Fibroblast of peridontal ligament (primary cell): Measurements from ENCODE around the gene CHRNA5.
"Not testable (repeated sequence)": the region's sequence is repeated elsewhere in the genome, so short reads cannot be mapped to it uniquely, and the experiment has no call there.

ENCODE experiments used
- DNase-seq: peaks from one replicate; pipeline ENCODE4 v3.0.0-alpha.2; 2010; ENCODE audit errors: extremely low read depth

Gene CHRNA5

GRCh38 chr15:78565951-78566774, 843 bp downstream of the CHRNA5 start:
- peak; percentile 22 for DNase-seq

DNA sequence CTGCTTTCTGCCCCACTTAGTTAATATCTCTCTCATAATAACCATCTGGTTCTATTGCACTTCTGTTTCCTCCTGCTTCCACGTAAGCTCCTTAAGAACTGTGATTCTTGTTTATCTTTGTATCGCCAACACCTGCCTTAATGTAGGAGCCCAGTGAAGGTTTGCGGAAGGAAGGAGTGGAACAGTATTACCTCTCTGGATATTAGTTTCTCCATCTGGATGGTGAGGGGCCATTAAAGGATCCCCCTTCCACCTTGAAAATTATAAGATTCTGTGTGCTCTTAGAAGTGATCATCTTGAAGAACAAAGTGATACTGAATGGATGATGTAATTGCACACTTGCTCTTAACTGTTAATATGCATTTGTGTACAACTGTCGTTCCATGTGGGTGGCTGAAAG, 2.2 kb downstream of the CHRNA5 start:
- DNase-seq, result no peak

- DNase-seq, result no peak
These were observed 5.4 kb downstream of the CHRNA5 start for GRCh38 chr15:78570710-78571109.

- no peak for DNase-seq
These were observed 6.1 kb downstream of the CHRNA5 start for GRCh38 chr15:78571382-78571781.

DNA sequence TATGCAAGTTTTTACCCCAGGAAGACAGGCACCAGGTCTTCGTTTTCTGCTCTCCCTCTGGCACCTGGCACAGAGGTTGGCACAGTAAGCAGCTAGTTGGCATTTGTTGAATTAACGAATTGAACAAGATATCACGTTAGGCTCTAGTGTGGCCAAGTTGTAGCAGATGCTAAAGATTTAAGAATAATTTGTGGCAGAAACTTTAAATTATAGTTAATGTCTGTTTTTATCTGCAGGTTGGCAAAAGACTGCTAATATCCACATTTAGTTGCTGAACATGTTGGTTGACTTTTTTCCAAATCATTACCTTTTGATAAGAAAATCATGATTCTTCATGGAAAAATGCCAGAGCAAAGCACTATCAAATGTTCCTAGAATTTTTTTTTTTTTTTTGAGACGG, 8.1 kb downstream of the CHRNA5 start:
- no peak for DNase-seq

- no peak for DNase-seq
These were observed 9.6 kb downstream of the CHRNA5 start for GRCh38 chr15:78574944-78575343.

DNA sequence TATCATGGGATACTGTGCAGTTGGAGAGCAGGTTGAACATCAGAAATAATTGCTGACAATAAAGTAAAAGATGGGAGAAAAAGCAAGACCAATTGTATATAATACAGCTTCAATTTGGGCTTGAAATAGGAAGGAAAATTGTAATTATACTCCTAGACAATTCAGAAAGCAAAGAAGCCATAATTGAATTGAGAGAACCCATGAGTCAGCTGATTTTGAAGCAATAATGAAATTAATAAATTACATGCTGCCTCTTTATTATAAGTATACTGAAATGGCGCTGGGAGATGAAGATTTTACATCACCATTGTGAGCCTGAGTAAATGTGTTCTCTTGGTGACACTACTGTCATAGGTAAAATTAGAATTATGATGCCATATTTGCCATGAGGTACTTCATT, 32.3 kb downstream of the CHRNA5 start:
- no peak for DNase-seq

GRCh38 chr15:78598348-78598747, 33.0 kb downstream of the CHRNA5 start:
- DNase-seq, result no peak

DNA sequence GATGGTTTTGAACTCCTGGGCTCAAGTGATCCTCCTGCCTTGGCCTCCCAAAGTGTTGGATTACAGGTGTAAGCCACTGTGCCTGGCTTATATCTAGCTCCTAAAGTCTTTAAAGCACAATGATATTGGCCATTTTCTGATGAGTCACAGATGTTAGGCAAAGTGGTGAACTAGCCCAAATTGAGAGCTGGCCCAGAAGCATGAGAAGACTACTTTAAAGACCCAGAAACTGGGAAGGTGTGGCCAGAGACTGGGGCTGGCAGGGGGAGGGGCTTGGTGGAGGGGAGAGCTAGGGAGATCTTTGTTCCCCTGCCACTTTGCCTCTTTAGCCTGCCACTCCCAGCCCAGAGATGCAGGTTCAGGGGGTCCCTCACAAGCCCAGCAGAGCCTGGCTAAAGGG, 33.9 kb downstream of the CHRNA5 start:
- no peak for DNase-seq

DNA sequence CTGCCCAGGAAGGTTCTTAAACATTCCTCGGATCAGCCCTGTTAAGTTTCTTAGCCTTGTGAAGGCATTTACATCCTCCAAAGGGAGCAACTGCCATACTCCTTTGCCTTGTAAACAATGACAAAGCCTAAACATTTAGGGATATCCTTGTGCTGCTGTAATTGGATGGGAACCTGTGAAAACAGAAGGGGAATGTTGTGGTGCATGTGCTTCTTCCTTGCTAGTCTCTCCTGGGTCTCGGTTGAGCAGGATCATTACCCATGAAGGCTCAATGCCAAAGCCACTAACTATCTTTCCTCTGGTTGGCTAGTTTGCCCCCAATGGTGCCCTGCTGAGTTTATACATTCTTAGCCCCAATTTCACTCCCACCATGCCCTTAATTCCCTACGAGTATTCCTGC, 38.1 kb downstream of the CHRNA5 start:
- DNase-seq, result no peak

DNA sequence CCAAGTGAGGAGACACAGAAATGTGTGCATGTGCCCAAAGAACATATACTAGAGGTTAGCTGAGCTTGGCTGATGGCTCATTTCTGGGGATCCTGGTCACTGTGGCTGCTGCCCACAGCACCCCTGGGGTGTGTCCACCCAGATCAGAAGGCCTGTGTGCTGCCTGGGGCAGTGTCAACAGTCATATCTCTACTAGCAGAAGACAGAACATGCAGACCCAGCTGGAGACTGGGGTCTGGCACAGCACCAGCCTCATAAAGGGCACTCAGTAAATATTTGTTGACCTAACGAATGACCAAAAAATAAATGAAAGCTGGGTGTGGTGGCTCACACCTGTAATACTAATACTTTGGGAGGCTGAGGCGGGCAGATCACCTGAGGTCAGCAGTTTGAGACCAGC, 39.1 kb downstream of the CHRNA5 start:
- DNase-seq, result no peak

DNA sequence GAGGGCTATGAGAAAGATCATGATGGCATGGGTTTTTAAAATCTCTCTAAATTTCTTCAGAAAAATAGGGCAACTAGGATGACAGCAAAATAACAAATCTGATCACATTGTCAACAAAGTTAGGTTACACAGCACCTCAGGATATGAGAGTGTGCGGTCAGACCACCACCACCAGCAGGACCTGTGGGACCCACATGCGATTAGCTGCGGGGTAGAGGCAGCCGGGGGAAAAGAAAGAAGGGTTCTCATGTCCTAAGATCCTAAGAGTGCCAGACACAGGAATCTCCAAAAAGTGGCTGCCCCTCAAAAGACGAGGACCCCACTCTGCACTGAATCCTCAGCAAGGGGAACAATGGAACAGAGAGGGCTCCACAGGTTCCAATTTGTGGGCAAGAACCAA, 39.9 kb downstream of the CHRNA5 start:
- no peak for DNase-seq

- no peak for DNase-seq
These were observed 40.4 kb downstream of the CHRNA5 start for GRCh38 chr15:78605680-78606079.

DNA sequence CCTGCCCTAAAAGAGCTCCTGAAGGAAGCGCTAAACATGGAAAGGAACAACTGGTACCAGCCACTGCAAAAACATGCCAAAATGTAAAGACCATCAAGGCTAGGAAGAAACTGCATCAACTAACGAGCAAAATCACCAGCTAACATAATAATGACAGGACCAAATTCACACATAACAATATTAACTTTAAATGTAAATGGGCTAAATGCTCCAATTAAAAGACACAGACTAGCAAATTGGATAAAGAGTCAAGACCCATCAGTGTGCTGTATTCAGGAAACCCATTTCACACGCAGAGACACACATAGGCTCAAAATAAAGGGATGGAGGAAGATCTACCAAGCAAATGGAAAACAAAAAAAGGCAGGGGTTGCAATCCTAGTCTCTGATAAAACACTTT, 44.2 kb downstream of the CHRNA5 start:
- DNase-seq, result not testable (repeated sequence)

DNA sequence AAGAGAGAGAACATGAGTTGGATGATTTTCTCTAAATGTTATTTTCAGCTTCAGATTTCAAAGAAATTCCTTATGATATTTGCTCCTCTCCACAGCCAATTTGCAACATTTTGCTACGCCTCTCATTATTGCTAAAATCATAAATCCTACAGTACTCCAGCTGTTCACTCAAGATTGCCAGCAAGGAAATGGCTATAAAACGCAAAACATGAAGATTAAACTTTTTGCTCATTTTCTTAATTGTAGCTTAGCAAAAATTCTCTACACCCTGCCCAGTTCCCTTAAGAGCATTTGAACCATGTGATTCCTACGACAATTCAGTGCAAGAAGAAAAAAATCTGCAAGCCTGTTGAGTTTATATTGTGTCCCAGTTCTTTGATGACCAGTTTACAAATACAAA, 48.7 kb downstream of the CHRNA5 start:
- DNase-seq, result no peak

DNA sequence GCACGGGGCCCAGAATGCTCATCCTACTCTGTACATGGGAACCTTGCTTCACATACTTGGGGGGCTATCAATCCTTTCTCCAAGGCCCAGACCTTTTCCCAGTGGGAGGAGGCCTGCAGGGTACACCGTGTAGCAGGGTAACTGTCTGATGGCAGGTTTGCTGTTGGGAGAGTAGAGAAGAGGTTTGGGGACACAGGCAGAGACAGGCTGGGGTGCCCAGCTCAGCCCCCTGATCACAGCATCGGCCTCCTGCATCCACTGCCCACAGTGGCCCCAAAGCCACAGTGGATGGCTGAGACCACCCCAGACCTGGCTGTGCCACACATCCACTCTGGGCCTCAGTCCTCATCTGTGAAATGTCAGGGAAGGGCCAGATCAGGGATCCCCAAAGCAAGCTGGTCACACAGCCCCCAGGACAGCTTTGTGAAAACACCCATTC, 49.9 kb downstream of the CHRNA5 start:
- DNase-seq, result no peak

GRCh38 chr15:78616506-78616905, 51.2 kb downstream of the CHRNA5 start:
- no peak for DNase-seq

GRCh38 chr15:78617076-78617475, 51.8 kb downstream of the CHRNA5 start:
- no peak for DNase-seq

GRCh38 chr15:78617516-78617915, 52.2 kb downstream of the CHRNA5 start:
- peak; percentile 12 for DNase-seq

DNA sequence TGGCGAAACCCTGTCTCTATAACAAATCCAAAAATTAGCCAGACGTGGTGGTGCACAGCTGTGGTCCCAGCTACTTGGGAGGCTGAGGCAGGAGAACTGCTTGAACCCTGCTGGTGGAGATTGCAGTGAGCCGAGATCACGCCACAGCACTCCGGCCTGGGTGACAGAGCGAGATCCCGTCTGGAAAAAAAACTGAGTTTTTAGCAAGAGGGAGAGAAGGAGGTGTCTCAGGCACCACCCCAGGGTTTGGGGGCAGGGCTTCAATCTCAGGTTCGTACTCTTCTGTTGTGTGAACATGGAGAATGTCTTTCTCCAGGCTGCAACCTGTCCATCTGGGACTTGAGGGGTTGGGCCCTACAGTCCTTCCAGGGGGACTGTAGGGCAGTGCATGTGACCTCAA, 52.7 kb downstream of the CHRNA5 start:
- DNase-seq, result no peak

GRCh38 chr15:78618490-78618934, 53.2 kb downstream of the CHRNA5 start:
- peak; percentile 92 for DNase-seq

DNA sequence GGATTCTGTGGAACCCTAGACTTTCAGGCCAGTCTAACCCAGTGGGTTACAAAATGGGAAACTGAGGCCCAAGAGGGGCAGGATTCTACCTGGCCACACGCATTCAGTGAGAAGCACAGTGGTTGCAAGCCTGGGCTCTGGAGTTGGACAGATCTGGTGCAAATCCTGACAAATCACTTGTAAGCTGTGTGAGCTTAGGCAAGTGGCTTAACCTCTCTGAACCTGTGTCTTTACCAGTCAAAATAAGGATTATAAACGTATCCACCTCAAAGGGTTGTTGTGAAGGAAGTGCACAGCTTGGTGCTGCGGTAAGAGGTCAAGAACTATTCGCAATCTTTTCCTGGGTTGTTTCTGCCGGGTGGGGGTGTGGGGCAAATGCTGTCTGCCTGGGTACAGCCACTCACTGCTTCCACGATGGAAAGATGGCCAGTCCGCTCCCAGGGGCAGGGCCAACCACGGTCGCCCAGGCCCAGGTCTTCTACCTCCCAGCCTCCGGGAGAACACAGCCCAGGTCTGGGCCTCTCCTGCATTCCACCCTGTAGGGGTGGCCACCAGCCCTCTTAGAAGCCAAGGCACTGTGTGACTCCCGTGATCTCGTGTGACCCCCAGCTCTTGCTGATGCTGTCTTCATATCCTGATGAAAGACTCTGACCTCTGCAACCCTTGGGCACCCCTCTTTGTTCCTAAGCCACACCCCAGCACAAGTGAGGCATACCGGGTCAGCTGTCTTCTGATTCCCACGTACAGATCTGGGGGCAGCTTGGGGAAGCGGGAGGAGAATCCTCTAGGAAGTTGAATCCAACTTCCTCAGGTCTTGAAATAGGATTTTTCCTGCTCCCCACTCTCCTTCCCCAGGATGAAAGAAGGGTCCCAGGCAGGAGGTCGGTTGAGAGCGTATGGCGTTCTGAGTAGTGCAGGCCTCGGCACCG, 54.0 kb downstream of the CHRNA5 start:
- DNase-seq, result no peak

- DNase-seq, result no peak
These were observed 54.8 kb downstream of the CHRNA5 start for GRCh38 chr15:78620021-78620526.
